Activated T-helper 2 cell treated with anti-CD3 and anti-CD28 coated beads, Interferon-gamma antibody, Interleukin-2, Interleukin-4, amounts not matched to agents 10 μg/mL and 5 μg/mL and 100 μg/mL, durations not matched to agents 14 hours and 24 hours and 36 hours (primary cell): Measurements from ENCODE around the gene CFAP119. TPM values are rescaled to one million over a fixed set of nuclear protein-coding genes. Genes with fewer than 3 reads are reported as not detected.
A peak's percentile ranks its signal among the peaks of the same experiment; 100 is the strongest.

ENCODE experiments used
- DNase-seq: peaks from one replicate; pipeline ENCODE4 v3.0.0; 2021; ENCODE audit warnings: low spot score
- H3K27ac Mint-ChIP-seq: one replicate; pipeline ENCODE4 v1.8.0; 2021; ENCODE audit warnings: mixed read lengths
- H3K27me3 Mint-ChIP-seq: one replicate; pipeline ENCODE4 v1.8.0; 2021; ENCODE audit warnings: low read depth, mixed read lengths
- H3K36me3 Mint-ChIP-seq: one replicate; pipeline ENCODE4 v1.8.0; 2021; ENCODE audit warnings: low read depth, mixed read lengths
- H3K4me1 Mint-ChIP-seq: one replicate; pipeline ENCODE4 v1.8.0; 2021; ENCODE audit warnings: low read depth, mixed read lengths
- H3K4me3 Mint-ChIP-seq: one replicate; pipeline ENCODE4 v1.8.0; 2021; ENCODE audit warnings: low read depth, mild to moderate bottlenecking, moderate library complexity, mixed read lengths
- H3K9me3 Mint-ChIP-seq: one replicate; pipeline ENCODE4 v1.8.0; 2021; ENCODE audit warnings: mixed read lengths
- intact Hi-C: fragments of 100-400 bp; cut with micrococcal nuclease; formaldehyde crosslinking; loops from one replicate; pipeline ENCODE4 v1.15.1; 2023
- total RNA-seq: library from RNA; stranded (reverse); gene quantifications from 2 replicates; pipeline ENCODE4 v1.2.3, GENCODE V29; 2022

Gene CFAP119
- total RNA-seq, 1 donor from 2014 or later, result 2.8 TPM

- H3K4me3 Mint-ChIP-seq, result peak overlapping the region; percentile 44
- H3K4me1 Mint-ChIP-seq, result peaks cover 18% of the 10 kb centered on the region
- no peak for DNase-seq
- peaks cover 31% of the 10 kb centered on the region for H3K36me3 Mint-ChIP-seq
- H3K9me3 Mint-ChIP-seq, result no peaks in the 10 kb centered on the region
- intact Hi-C loops, result no loop called here
- no peak overlapping the region for H3K27ac Mint-ChIP-seq
- H3K27me3 Mint-ChIP-seq, result no peaks in the 10 kb centered on the region
These were observed 10.9 kb downstream of the CFAP119 start for GRCh38 chr16:30750876-30751465.

DNA sequence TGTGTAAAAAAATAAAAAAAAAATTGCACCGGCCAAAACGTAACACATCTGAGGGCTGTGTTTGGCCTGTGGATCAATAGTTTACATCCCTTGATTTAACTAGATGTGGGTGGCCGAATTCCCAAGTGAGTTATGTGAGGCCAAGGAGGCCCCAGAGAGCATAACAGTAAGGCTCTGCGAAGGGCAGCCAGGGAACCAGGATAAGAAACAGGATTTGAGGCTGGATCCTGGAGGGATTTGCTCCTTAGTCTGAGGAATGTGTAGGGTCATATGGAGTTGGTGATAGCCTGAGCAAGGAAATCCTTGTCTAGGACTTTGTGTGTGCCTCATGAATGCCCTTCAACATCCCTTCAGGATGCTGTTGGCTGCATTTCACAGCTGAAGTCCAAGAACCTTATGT lies 11.7 kb downstream of the CFAP119 start:
- Mint-ChIP-seq H3K27ac (no peak overlapping the region), H3K4me3 (no peak overlapping the region), H3K36me3 (peaks cover 32% of the 10 kb centered on the region), H3K4me1 (peaks cover 18% of the 10 kb centered on the region), H3K27me3 (no peaks in the 10 kb centered on the region), H3K9me3 (no peaks in the 10 kb centered on the region)
- DNase-seq, result no peak
- intact Hi-C loops, result no loop called here

- Mint-ChIP-seq H3K4me1 (peaks cover 18% of the 10 kb centered on the region), H3K9me3 (no peaks in the 10 kb centered on the region), H3K27me3 (no peaks in the 10 kb centered on the region), H3K4me3 (peak overlapping the region; percentile 94), H3K27ac (peak overlapping the region; percentile 78), H3K36me3 (peaks cover 34% of the 10 kb centered on the region)
- intact Hi-C loops, result loop anchor here (1.0 kb wide), 3 partner anchors 13 to 126 kb away; partner anchors contain the start of genes CFAP119 and RNF40
- DNase-seq, result no peak
These were observed 13.0 kb downstream of the CFAP119 start for GRCh38 chr16:30748634-30749445.

GRCh38 chr16:30747799-30748633 lies 13.8 kb downstream of the CFAP119 start, which contains the start of gene PHKG2:
TSS of gene PHKG2 (plus strand) at chr16:30748425. CDS start at chr16:30748821, 396 bp downstream.
- Mint-ChIP-seq H3K27ac (peak within 1 kb of the TSS; percentile 78), H3K9me3 (no peaks in the 10 kb centered on the region), H3K4me1 (peaks cover 18% of the 10 kb centered on the region), H3K27me3 (no peaks in the 10 kb centered on the region), H3K4me3 (peak within 1 kb of the TSS; percentile 94), H3K36me3 (peaks cover 41% of the 10 kb centered on the region)
- DNase-seq, result peak; percentile 98
- intact Hi-C loops, result loop anchor here (1.0 kb wide), 3 partner anchors 14 to 127 kb away; partner anchors contain the start of genes CFAP119 and RNF40

DNA sequence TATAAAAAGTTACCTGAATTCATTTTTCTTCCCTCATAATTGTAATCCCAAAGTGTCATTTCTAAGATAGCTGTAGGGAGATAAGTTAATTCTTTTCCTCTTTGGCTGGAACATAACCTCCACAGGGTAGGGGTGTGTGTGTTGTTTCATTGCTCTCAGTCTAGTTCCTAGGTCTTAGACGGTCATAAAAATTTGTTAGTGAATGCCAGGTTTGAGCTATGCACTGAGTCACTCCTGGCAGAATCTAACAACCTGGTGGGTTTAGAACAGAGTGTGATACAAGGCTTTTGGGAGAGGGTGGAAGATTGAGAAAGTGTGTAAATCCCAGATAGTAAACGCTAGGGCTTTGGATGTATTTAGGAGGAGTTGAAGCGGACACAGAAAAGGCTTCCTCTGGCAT lies 14.5 kb downstream of the CFAP119 start:
- no peaks in the 10 kb centered on the region for H3K9me3 Mint-ChIP-seq
- DNase-seq, result no peak
- intact Hi-C loops, result no loop called here
- H3K4me3 Mint-ChIP-seq, result peak overlapping the region; percentile 94
- peak overlapping the region; percentile 70 for H3K27ac Mint-ChIP-seq
- no peaks in the 10 kb centered on the region for H3K27me3 Mint-ChIP-seq
- H3K36me3 Mint-ChIP-seq, result peaks cover 40% of the 10 kb centered on the region
- peaks cover 18% of the 10 kb centered on the region for H3K4me1 Mint-ChIP-seq

GRCh38 chr16:30746638-30747175 lies 15.2 kb downstream of the CFAP119 start:
- Mint-ChIP-seq H3K27ac (peak overlapping the region; percentile 2), H3K9me3 (no peaks in the 10 kb centered on the region), H3K4me1 (peaks cover 18% of the 10 kb centered on the region), H3K36me3 (peaks cover 46% of the 10 kb centered on the region), H3K27me3 (no peaks in the 10 kb centered on the region), H3K4me3 (no peak overlapping the region)
- DNase-seq, result no peak
- intact Hi-C loops, result no loop called here

- Mint-ChIP-seq H3K4me1 (peaks cover 22% of the 10 kb centered on the region), H3K9me3 (no peaks in the 10 kb centered on the region), H3K27me3 (no peaks in the 10 kb centered on the region), H3K4me3 (peak overlapping the region; percentile 2), H3K27ac (no peak overlapping the region), H3K36me3 (peaks cover 47% of the 10 kb centered on the region)
- DNase-seq, result no peak
- intact Hi-C loops, result no loop called here
These were observed 16.8 kb downstream of the CFAP119 start for GRCh38 chr16:30745082-30745481.

GRCh38 chr16:30744183-30744582 lies 17.7 kb downstream of the CFAP119 start:
- Mint-ChIP-seq H3K4me3 (no peak overlapping the region), H3K36me3 (peaks cover 43% of the 10 kb centered on the region), H3K4me1 (peaks cover 16% of the 10 kb centered on the region), H3K27me3 (no peaks in the 10 kb centered on the region), H3K27ac (no peak overlapping the region), H3K9me3 (no peaks in the 10 kb centered on the region)
- no peak for DNase-seq
- intact Hi-C loops, result no loop called here

- peaks cover 46% of the 10 kb centered on the region for H3K36me3 Mint-ChIP-seq
- no peaks in the 10 kb centered on the region for H3K9me3 Mint-ChIP-seq
- peaks cover 14% of the 10 kb centered on the region for H3K4me1 Mint-ChIP-seq
- peak overlapping the region; percentile 11 for H3K27ac Mint-ChIP-seq
- no peaks in the 10 kb centered on the region for H3K27me3 Mint-ChIP-seq
- no peak overlapping the region for H3K4me3 Mint-ChIP-seq
- intact Hi-C loops, result no loop called here
- no peak for DNase-seq
These were observed 18.1 kb downstream of the CFAP119 start for GRCh38 chr16:30743716-30744115.

DNA sequence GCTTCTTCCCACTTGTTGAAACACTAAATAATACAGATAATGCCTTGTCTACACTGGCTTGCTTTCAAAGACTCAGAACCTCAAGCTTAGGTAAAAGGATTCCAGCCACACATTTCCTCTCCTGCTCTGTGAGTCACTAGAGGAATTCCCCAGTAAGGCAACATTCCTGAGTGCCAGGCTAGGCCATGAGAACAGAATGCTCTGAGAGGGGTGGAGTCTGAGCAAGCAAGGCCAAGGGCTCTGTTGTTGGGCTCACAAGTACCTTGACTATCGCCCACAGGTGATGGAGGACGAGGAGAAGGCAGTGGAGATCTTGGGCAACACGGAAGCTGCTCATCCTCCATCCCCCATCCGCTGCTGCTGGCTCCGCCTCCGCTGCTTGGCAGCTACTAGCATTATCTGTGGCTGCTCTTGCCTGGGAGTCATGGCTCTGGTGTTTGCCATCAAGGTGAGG lies 20.4 kb downstream of the CFAP119 start:
- H3K27me3 Mint-ChIP-seq, result no peaks in the 10 kb centered on the region
- H3K4me3 Mint-ChIP-seq, result no peak overlapping the region
- no peak overlapping the region for H3K27ac Mint-ChIP-seq
- H3K9me3 Mint-ChIP-seq, result no peaks in the 10 kb centered on the region
- intact Hi-C loops, result no loop called here
- peaks cover 4% of the 10 kb centered on the region for H3K4me1 Mint-ChIP-seq
- no peak for DNase-seq
- H3K36me3 Mint-ChIP-seq, result peaks cover 66% of the 10 kb centered on the region

GRCh38 chr16:30740364-30741251 lies 21.3 kb downstream of the CFAP119 start:
- H3K9me3 Mint-ChIP-seq, result no peaks in the 10 kb centered on the region
- no peaks in the 10 kb centered on the region for H3K27me3 Mint-ChIP-seq
- peaks cover 4% of the 10 kb centered on the region for H3K4me1 Mint-ChIP-seq
- no peak overlapping the region for H3K4me3 Mint-ChIP-seq
- H3K27ac Mint-ChIP-seq, result peak overlapping the region; percentile 6
- no peak for DNase-seq
- intact Hi-C loops, result no loop called here
- peaks cover 75% of the 10 kb centered on the region for H3K36me3 Mint-ChIP-seq
